Caco-2 (cell line): ENCODE data around the gene SSRP1. TPM values are rescaled to one million over a fixed set of nuclear protein-coding genes. Genes with fewer than 3 reads are reported as not detected.

Experiments
- BruUV-seq: library from RNA; stranded (reverse); fragments of 400-500 nt; replicated peaks from 2 replicates; lab custom pipeline; 2021; lab: Mats Ljungman, UMichigan
- CTCF ChIA-PET: fragments of 300-600 bp; sonication (Branson Sonifier 250); formaldehyde crosslinking; loops from one replicate; lab custom pipeline; 2022; ENCODE audit warnings: antibody characterized with exemption; lab: Charles Lee
- POLR2A ChIA-PET: fragments of 300-600 bp; sonication (Branson Sonifier 250); formaldehyde crosslinking; loops from one replicate; lab custom pipeline; 2022; ENCODE audit warnings: antibody characterized with exemption; lab: Charles Lee
- DNase-seq, 2 experiments: peaks; one replicate each; pipeline versions ENCODE4 v3.0.0 to v3.0.0-alpha.2; 2020 to 2022
- H3K27me3 ChIP-seq: replicated peaks from 2 replicates; pipeline ENCODE4 v1.6.0; 2011; ENCODE audit warnings: low read length; ENCODE audit not compliant: control insufficient read depth, insufficient read depth
- H3K36me3 ChIP-seq: 2 replicates; pipeline ENCODE4 v1.5.1; 2011; ENCODE audit warnings: low read length; ENCODE audit not compliant: control insufficient read depth, insufficient read depth
- H3K4me1 ChIP-seq: fragments of 250-450 bp; sonication (Bioruptor Pico); 2 replicates; pipeline ENCODE4 v1.5.1; 2020; ENCODE audit warnings: mild to moderate bottlenecking
- H3K4me3 ChIP-seq: 2 replicates; pipeline ENCODE4 v1.5.1; 2011; ENCODE audit warnings: low read depth, mild to moderate bottlenecking, control low read depth, low read length
- H3K9me3 ChIP-seq: fragments of 250-450 bp; sonication (Bioruptor Pico); 2 replicates; pipeline ENCODE4 v1.5.1; 2020; ENCODE audit warnings: mild to moderate bottlenecking, moderate library complexity
- H3K27ac Mint-ChIP-seq: one replicate; pipeline ENCODE4 v1.8.0; 2022; ENCODE audit warnings: mixed read lengths; ENCODE audit not compliant: unreplicated experiment
- H3K27me3 Mint-ChIP-seq: one replicate; pipeline ENCODE4 v1.8.0; 2022; ENCODE audit warnings: mixed read lengths; ENCODE audit not compliant: insufficient read depth, unreplicated experiment
- H3K36me3 Mint-ChIP-seq: one replicate; pipeline ENCODE4 v1.8.0; 2022; ENCODE audit warnings: mild to moderate bottlenecking, mixed read lengths; ENCODE audit not compliant: insufficient read depth, unreplicated experiment
- H3K4me1 Mint-ChIP-seq: one replicate; pipeline ENCODE4 v1.8.0; 2022; ENCODE audit warnings: low read depth, mixed read lengths; ENCODE audit not compliant: unreplicated experiment
- H3K4me3 Mint-ChIP-seq: one replicate; pipeline ENCODE4 v1.8.0; 2022; ENCODE audit warnings: mild to moderate bottlenecking, moderate library complexity, mixed read lengths; ENCODE audit not compliant: unreplicated experiment
- H3K9me3 Mint-ChIP-seq: one replicate; pipeline ENCODE4 v1.8.0; 2022; ENCODE audit warnings: mixed read lengths; ENCODE audit not compliant: unreplicated experiment
- intact Hi-C: fragments of 100-400 bp; cut with micrococcal nuclease; formaldehyde crosslinking; loops from one replicate; pipeline ENCODE4 v1.10.0; 2022; ENCODE audit not compliant: unreplicated experiment
- total RNA-seq: library from RNA; stranded (reverse); gene quantifications from 2 replicates; pipeline ENCODE4 v1.2.3, GENCODE V29; 2022
- TF ChIP-seq, protein P1 (sequence below), 2 experiments: fragments of 200-600 bp in 1 of 2; IDR thresholded peaks; 1 replicate in 1 of 2; 2 replicates in 1 of 2; pipeline versions ENCODE4 v1.5.1 to v1.8.0; 2011 to 2022; ENCODE audit warnings: antibody characterized with exemption in 1 of 2, control low read depth in 1 of 2, inconsistent platforms in 1 of 2, low read depth in 1 of 2, low read length in 1 of 2, mild to moderate bottlenecking in 1 of 2, moderate library complexity in 1 of 2; ENCODE audit not compliant: insufficient read depth in 1 of 2, severe bottlenecking in 1 of 2, unreplicated experiment in 1 of 2

SSRP1 gene
- total RNA-seq, 1 experiment from 2014 or later, result 212 TPM

DNA sequence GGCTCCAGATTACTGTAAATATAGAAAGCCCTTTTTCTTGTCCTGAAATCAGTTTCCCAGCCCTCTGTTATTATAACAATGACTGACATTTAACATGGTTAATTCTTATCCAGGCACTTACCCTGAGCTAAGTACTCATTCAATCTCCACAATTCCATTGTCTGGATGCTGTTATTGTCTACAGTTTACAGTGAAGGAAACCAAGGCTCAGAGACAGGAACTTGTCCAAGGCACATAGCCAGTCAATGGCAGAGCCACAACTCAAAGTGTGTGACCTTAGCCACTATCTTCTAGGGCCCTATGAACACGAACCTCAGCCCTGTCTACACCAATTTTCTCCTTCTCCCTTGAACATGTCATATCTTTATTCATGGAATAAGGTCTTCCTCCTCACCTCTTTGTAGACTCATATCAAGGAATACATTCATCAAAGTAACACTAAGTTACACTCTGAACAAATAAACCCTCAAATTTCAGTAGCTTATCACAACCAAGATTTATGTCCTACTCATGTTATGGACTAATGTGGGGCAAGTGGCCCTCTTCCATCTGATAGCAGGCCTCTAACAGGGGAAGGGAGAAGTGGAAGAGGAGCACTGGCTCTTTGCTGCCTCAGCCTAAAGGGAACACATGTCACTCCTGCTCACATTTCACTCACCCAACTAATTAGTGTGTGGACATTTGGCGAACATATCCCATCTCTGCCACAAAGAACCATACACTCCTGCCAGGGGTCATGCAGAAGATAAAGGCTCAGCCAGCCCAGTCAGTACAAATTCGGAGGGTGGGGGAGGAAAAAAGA, 59.3 kb downstream of the SSRP1 start:
- Histone ChIP-seq H3K27me3 (no peaks in the 10 kb centered on the region), H3K9me3 (no peaks in the 10 kb centered on the region; the same call in 1 of the 2 replicates), H3K36me3 (no peaks in the 10 kb centered on the region), H3K4me3 (no peak overlapping the region), H3K4me1 (peaks cover 10% of the 10 kb centered on the region)
- intact Hi-C loops, result no loop called here
- no peak overlapping the region for H3K27ac Mint-ChIP-seq
- ChIA-PET CTCF (interaction anchor here (1.1 kb wide), 1 partner anchor 27 kb away, joined by 3 read pairs; no protein-coding TSS in a partner anchor), POLR2A (no interaction called here)
- BruUV-seq, result no TSS peak
- DNase-seq, result no peak
- no peak overlapping the region for H3K4me3 Mint-ChIP-seq
- H3K36me3 Mint-ChIP-seq, result peaks cover 6% of the 10 kb centered on the region
- TF ChIP-seq, protein P1, sequence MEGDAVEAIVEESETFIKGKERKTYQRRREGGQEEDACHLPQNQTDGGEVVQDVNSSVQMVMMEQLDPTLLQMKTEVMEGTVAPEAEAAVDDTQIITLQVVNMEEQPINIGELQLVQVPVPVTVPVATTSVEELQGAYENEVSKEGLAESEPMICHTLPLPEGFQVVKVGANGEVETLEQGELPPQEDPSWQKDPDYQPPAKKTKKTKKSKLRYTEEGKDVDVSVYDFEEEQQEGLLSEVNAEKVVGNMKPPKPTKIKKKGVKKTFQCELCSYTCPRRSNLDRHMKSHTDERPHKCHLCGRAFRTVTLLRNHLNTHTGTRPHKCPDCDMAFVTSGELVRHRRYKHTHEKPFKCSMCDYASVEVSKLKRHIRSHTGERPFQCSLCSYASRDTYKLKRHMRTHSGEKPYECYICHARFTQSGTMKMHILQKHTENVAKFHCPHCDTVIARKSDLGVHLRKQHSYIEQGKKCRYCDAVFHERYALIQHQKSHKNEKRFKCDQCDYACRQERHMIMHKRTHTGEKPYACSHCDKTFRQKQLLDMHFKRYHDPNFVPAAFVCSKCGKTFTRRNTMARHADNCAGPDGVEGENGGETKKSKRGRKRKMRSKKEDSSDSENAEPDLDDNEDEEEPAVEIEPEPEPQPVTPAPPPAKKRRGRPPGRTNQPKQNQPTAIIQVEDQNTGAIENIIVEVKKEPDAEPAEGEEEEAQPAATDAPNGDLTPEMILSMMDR (IDR thresholded peaks at IDR 0.05; ENCODE audit: insufficient read depth in 1 of 2, low read depth in 1 of 2, low read length in 1 of 2, severe bottlenecking in 1 of 2, unreplicated experiment in 1 of 2), result no peak
- H3K4me1 Mint-ChIP-seq, result peaks cover 14% of the 10 kb centered on the region
- peaks cover 20% of the 10 kb centered on the region for H3K9me3 Mint-ChIP-seq
- H3K27me3 Mint-ChIP-seq, result peaks cover 3% of the 10 kb centered on the region

Other genes with a start within 250 kb of the SSRP1 start
- not detected in 2 replicates for gene LRRC55, start 153.9 kb downstream of the SSRP1 start, total RNA-seq
- gene APLNR, start 98.6 kb downstream of the SSRP1 start, total RNA-seq, result not detected in 2 replicates
- 107 and 120 TPM in 2 replicates for gene TNKS1BP1, start 10.9 kb downstream of the SSRP1 start, total RNA-seq
- gene P2RX3, start 2.5 kb upstream of the SSRP1 start, total RNA-seq, result not detected in 2 replicates
- gene PRG3, start 45.3 kb upstream of the SSRP1 start, total RNA-seq, result not detected in 2 replicates
- not detected in 2 replicates for gene PRG2, start 54.8 kb upstream of the SSRP1 start, total RNA-seq
- not detected in 2 replicates for gene SLC43A3, start 91.2 kb upstream of the SSRP1 start, total RNA-seq
- 5.5 and 5.6 TPM in 2 replicates for gene RTN4RL2, start 124.6 kb upstream of the SSRP1 start, total RNA-seq
- gene SLC43A1, start 179.8 kb upstream of the SSRP1 start, total RNA-seq, result 71.7 and 80.5 TPM in 2 replicates
- gene TIMM10, start 194.9 kb upstream of the SSRP1 start, total RNA-seq, result 102 and 103 TPM in 2 replicates
- gene SMTNL1, start 201.7 kb upstream of the SSRP1 start, total RNA-seq, result 0.18 TPM in 1 of 2 replicates, not detected in the other
- 16.7 and 20.2 TPM in 2 replicates for gene UBE2L6, start 231.8 kb upstream of the SSRP1 start, total RNA-seq